UCSD-AML1 (cell line): ENCODE results near the gene TMEM253.

ENCODE experiments used
- DNase-seq: peaks from one replicate; lab custom pipeline; 2025; ENCODE audit not compliant: unreplicated experiment; lab: John Stamatoyannopoulos, UW

The TMEM253 gene

DNA sequence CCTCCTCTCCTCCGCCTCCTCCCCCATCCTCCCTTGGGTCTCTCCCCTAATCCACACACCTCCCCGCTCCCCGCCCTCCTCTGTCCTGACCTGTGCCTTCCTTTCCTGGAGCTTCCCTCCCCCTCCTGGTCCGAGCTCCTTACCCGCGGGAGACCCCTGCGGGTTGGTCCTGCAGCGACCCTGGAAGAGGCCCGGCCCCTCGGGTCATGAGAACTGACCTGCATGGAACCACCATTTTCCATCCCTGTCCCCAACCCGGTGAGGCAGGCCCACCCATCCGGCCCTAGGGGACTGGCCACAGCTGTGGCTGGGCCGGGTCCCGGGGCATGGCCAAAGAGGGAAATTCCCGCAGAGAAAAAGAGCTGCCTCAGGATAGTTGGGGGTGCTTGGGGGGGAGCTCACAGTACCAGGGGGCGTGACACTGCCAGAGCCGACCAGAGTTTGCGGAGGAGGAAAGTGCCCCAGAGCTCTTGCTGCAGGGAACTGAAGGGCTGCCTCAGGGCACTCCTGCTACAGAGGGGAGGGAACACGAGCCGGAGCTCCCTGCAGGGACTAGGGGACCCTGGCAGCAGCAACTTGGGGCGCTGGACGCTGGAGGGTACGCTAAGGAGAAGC, 30.1 kb upstream of the TMEM253 start:
- DNase-seq, result no peak

DNA sequence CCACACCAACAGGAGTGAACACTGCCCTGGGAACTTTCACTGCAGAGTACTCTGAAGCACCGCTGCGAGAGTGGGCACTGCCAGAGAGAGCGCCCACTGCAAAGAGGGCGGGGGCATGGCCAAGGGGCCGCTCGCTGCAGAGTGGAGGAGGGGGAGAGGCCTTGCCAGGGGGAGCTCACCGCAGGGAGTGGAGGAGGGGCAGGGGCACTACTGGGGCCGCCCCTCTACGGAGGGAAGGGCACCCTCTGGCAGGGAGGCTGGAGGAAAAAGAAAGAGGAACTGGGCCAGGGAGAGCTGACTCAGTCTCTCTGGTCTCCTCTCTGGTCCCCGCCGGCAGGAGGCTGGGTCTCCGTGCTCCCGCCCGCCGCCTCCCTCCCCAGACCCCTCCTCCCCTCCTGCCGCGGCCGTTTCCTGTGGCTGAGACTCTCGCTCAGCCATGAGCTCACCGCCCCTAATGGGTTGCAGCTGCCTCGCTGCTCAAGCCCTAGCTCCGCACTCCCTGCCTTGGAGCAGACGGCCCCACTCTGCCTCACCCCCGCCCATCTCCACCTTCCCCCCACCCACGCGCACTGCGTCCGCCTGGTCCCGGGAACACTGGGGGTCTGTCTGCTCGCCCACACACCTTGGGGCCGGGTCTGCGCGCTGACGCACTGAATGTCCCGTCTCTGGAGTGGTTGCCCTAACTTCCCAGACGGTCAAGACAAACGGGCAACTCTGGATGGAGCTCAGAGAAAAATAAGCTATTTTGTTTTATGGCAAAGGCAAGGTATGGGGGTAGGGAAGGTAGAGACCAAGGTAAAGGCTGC, 29.4 kb upstream of the TMEM253 start:
- DNase-seq, result peak; percentile 88

DNA sequence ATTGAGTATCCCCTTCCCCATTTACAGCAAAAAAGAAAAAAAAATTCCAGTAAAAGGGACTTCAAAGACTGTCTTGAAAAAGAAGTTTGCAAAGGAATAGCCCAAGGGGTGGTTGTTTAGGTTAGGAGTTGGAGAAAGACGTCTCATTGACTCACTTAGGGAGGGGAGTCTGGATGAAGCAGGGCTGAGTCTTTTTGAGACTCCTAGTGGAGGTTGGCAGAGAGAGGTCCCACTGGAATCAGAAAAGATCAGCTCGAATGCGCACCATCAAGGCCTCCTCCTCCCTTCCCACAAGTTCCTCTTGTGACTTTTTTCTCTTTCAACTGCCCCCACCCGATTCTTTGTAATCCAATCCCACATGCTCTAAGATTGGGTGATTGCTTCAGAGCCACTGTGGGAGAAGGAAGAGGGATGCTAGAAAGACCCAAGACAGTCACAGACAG, 28.8 kb upstream of the TMEM253 start:
- peak; percentile 21 for DNase-seq

- no peak for DNase-seq
These were observed 28.0 kb upstream of the TMEM253 start for GRCh38 chr14:21072781-21073339.

DNA sequence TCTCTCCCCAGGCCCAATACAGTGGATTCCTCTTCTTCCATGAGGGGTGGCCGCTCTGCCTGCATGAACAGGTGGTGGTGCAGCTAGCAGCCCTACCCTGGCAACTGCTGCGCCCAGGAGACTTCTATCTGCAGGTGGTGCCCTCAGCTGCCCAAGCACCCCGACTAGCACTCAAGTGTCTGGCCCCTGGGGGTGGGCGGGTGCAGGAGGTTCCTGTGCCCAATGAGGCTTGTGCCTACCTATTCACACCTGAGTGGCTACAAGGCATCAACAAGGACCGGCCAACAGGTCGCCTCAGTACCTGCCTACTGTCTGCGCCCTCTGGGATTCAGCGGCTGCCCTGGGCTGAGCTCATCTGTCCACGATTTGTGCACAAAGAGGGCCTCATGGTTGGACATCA, 26.9 kb upstream of the TMEM253 start:
- DNase-seq, result no peak

GRCh38 chr14:21074398-21075272, 26.2 kb upstream of the TMEM253 start:
- DNase-seq, result no peak

GRCh38 chr14:21075719-21076437, 25.0 kb upstream of the TMEM253 start:
- DNase-seq, result no peak

GRCh38 chr14:21077672-21078071, 23.2 kb upstream of the TMEM253 start:
- no peak for DNase-seq

- DNase-seq, result no peak
These were observed 22.6 kb upstream of the TMEM253 start for GRCh38 chr14:21078287-21078686.

- no peak for DNase-seq
These were observed 22.1 kb upstream of the TMEM253 start for GRCh38 chr14:21078726-21079125.

- DNase-seq, result no peak
These were observed 19.2 kb upstream of the TMEM253 start for GRCh38 chr14:21081521-21082142.

DNA sequence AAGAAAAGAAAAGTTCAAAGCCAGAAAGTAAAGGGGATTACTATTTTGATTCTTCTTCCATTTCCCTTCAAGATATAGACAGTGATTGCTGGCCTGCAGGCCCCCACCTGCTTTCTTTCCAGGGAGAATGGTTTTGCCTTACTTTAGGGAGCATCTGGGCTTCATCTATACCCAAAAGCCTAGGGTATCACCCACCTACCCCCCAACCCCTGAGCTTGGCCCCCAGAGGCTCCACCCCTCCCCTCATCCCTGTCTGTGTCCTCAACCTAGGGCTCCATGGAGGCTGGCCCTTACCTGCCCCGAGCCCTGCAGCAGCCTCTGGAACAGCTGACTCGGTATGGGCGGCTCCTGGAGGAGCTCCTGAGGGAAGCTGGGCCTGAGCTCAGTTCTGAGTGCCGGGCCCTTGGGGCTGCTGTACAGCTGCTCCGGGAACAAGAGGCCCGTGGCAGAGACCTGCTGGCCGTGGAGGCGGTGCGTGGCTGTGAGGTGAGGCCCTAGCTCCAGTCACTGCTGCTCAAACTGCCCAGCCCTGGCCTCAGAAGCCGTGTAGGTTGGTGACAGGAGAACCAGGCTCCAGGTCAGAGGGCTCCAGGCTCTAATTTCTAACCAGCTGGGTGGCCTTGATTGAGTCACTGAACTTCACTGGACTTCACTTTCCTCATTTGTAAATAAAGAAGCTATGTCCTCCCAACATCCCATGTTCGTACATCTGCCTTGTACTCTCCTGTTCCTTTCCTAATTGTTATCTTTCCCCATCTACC, 17.1 kb upstream of the TMEM253 start:
- DNase-seq, result no peak

DNA sequence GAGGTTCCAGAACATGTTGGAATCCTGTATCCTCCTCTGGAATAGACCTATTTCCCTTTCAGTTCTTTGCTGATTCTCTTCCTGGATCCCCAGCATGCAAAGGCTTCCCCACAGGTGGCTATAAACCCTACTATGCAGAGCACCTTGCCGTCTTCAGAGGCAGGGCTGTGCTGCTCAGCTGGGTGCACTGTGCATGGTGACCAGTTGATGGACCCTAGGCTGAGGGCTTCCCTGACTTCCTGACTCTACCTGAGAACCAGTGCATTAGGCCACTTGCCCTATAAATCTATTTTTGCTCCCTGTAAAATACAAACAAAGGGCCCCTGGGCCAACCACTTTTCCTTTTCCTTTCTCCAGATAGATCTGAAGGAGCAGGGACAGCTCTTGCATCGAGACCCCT, 16.5 kb upstream of the TMEM253 start:
- DNase-seq, result no peak

GRCh38 chr14:21084998-21085853, 15.6 kb upstream of the TMEM253 start:
- no peak for DNase-seq

GRCh38 chr14:21086908-21087293, 14.0 kb upstream of the TMEM253 start:
- no peak for DNase-seq

DNA sequence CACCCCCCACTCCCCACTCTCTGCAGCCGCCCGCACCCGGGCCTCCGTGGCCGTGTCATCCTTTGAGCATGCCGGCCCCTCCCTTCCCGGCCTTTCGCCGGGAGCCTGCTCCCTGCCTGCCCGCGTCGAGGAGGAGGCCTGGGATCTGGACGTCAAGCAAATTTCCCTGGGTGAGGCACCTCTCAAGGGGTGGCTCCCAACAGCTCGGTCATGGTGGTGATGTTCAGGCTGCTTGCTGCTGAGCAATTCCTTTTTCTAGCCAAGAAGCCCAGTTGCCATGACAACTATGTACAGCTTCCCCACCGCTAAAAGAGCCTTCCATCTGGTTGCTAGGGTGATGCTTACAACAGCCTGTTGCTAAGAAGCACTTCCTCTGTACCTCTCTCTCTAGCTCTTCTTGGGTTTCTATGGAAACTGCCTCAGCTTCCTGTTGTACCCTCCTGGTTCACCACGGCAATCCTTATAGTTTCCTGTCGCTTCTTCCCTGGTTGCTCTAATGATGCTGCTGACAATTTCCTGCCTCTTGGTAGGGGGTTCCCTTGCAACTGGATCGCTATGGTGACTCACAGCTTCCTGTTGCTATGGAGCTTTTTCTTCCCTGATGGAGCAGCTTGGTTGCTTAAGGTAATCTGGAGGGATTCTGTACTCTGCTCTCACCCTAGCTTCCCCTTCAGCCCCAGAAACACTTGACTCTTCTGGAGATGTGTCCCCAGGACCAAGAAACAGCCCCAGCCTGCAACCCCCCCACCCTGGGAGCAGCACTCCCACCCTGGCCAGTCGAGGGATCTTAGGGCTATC, 13.4 kb upstream of the TMEM253 start:
- DNase-seq, result peak; percentile 40

DNA sequence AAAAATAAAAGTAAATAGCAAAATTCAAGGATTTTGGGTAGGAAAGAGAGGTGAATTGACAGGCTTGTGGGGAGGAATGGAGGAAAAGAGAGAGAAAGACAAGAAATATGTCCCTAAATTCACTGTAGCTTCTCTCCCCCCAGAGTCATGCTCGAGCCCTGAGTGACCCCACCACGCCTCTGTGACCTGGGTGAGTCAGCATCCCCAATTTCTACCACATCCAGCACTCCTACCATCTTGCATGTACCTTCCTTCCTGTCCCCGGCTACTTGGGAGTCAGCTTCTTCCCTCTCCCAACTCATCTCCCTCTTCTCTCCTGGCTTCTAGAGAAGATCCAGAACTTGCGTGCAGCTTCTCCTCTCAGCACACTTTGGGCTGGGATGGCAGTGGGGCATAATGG, 12.2 kb upstream of the TMEM253 start:
- DNase-seq, result no peak

GRCh38 chr14:21089271-21089670, 11.6 kb upstream of the TMEM253 start:
- DNase-seq, result no peak
